HCT116 (cell line): ENCODE data around the gene UBE2E1. TPM values are rescaled to one million over a fixed set of nuclear protein-coding genes. Genes with fewer than 3 reads are reported as not detected.

Source experiments
- ATAC-seq: fragments of 200-7000 bp; cut with Tn5 transposase; 2 replicates; pipeline ENCODE4 v1.9.1; 2020; ENCODE audit warnings: mild to moderate bottlenecking, moderate library complexity
- BruUV-seq: library from RNA; stranded (reverse); fragments of 400-500 nt; replicated peaks from 2 replicates; lab custom pipeline; 2021; lab: Mats Ljungman, UMichigan
- CTCF ChIA-PET: fragments of 300-600 bp; sonication (Branson Sonifier 250); formaldehyde crosslinking; loops from one replicate; lab custom pipeline; 2021; ENCODE audit warnings: antibody characterized with exemption; lab: Charles Lee
- POLR2A ChIA-PET: fragments of 300-600, 350-600 bp; sonication (Branson Sonifier 250); formaldehyde crosslinking; loops from one replicate; lab custom pipeline; 2021; ENCODE audit warnings: antibody characterized with exemption; lab: Charles Lee
- RAD21 ChIA-PET, 2 experiments: fragments of 300-600 bp; sonication (Branson Sonifier 250); formaldehyde crosslinking; loops; one replicate each; lab custom pipeline; 2023; ENCODE audit warnings: low total read pairs in 2 of 2; ENCODE audit not compliant: uncharacterized antibody in 2 of 2, unreplicated experiment in 2 of 2, low non-redundant PET in 1 of 2; lab: Charles Lee
- DNase-seq: peaks from one replicate; pipeline ENCODE4 v3.0.0-alpha.2; 2010; ENCODE audit warnings: low read depth, low spot score
- H2AFZ ChIP-seq: fragments of 200-600 bp; shearing (Covaris generic), sonication (generic); 2 replicates; pipeline ENCODE4 v1.6.1; 2017; ENCODE audit warnings: low read depth, mixed run types, mixed read lengths, antibody characterized with exemption, low read length; ENCODE audit not compliant: poor library complexity, severe bottlenecking
- H3K27ac ChIP-seq: 2 replicates; pipeline ENCODE4 v1.5.1; 2012; ENCODE audit warnings: low read depth, low read length
- H3K27me3 ChIP-seq: fragments of 200-600 bp; sonication (generic); 2 replicates; pipeline ENCODE4 v1.6.1; 2016; ENCODE audit warnings: mixed run types, low read length, mixed read lengths; ENCODE audit not compliant: insufficient read depth
- H3K36me3 ChIP-seq, 2 experiments: fragments of 200-500 bp in 1 of 2; fragments of 200-600 bp in 1 of 2; sonication (Bioruptor generic) in 1 of 2; sonication (generic) in 1 of 2; 2 replicates each; pipeline versions ENCODE4 v1.5.1 to v1.6.1; 2014 to 2016; ENCODE audit warnings: low read length in 2 of 2, inconsistent platforms in 1 of 2, mixed read lengths in 1 of 2, mixed run types in 1 of 2; ENCODE audit not compliant: insufficient read depth in 2 of 2, control insufficient read depth in 1 of 2
- H3K4me1 ChIP-seq, 2 experiments: fragments of 200-600 bp in 1 of 2; sonication (generic) in 1 of 2; 2 replicates each; pipeline versions ENCODE4 v1.5.1 to v1.6.1; 2012 to 2017; ENCODE audit warnings: low read length in 2 of 2, inconsistent platforms in 1 of 2, mild to moderate bottlenecking in 1 of 2, mixed read lengths in 1 of 2, mixed run types in 1 of 2, moderate library complexity in 1 of 2; ENCODE audit not compliant: insufficient read depth in 2 of 2, control insufficient read depth in 1 of 2
- H3K4me2 ChIP-seq: fragments of 200-600 bp; sonication (generic); 2 replicates; pipeline ENCODE4 v1.6.1; 2017; ENCODE audit warnings: mixed run types, low read length, mixed read lengths
- H3K4me3 ChIP-seq, 2 experiments: fragments of 200-600 bp in 1 of 2; sonication (generic) in 1 of 2; replicated peaks in 1 of 2; 2 replicates each; pipeline ENCODE4 v1.5.1; 2011 to 2016; ENCODE audit warnings: low read length in 2 of 2, control low read depth in 1 of 2, low read depth in 1 of 2, mild to moderate bottlenecking in 1 of 2, mixed read lengths in 1 of 2, mixed run types in 1 of 2
- H3K79me2 ChIP-seq: fragments of 200-600 bp; sonication (generic); 2 replicates; pipeline ENCODE4 v1.6.1; 2017; ENCODE audit warnings: mild to moderate bottlenecking, mixed run types, low read length, moderate library complexity, mixed read lengths; ENCODE audit not compliant: insufficient read depth
- H3K9ac ChIP-seq: fragments of 200-600 bp; sonication (generic); 2 replicates; pipeline ENCODE4 v1.6.1; 2016; ENCODE audit warnings: low read length, mixed read lengths
- H3K9me2 ChIP-seq: fragments of 200-600 bp; sonication (generic), shearing (Covaris generic); 2 replicates; pipeline ENCODE4 v1.6.1; 2017; ENCODE audit warnings: mixed run types, mild to moderate bottlenecking, moderate library complexity; ENCODE audit not compliant: insufficient read depth
- H3K9me3 ChIP-seq, 2 experiments: fragments of 200-500 bp in 1 of 2; fragments of 200-600 bp in 1 of 2; sonication (Bioruptor generic) in 1 of 2; sonication (generic) in 1 of 2; 2 replicates each; pipeline ENCODE4 v1.6.1; 2014 to 2017; ENCODE audit warnings: low read length in 2 of 2, mixed read lengths in 2 of 2, inconsistent platforms in 1 of 2, low read depth in 1 of 2, mild to moderate bottlenecking in 1 of 2, mixed run types in 1 of 2, moderate library complexity in 1 of 2; ENCODE audit not compliant: control insufficient read depth in 1 of 2, insufficient read depth in 1 of 2
- H4K20me1 ChIP-seq: fragments of 200-600 bp; sonication (generic), shearing (Covaris generic); 2 replicates; pipeline ENCODE4 v1.6.1; 2017; ENCODE audit warnings: mixed run types, mild to moderate bottlenecking, moderate library complexity; ENCODE audit not compliant: insufficient read depth
- ATF3 ChIP-seq: IDR thresholded peaks from 2 replicates; pipeline ENCODE4 v1.6.1; 2012
- CBX3 ChIP-seq: IDR thresholded peaks from 2 replicates; pipeline ENCODE4 v1.6.1; 2012; ENCODE audit warnings: low read depth
- CEBPB ChIP-seq: IDR thresholded peaks from 2 replicates; pipeline ENCODE4 v1.6.1; 2012; ENCODE audit warnings: low read depth
- EGR1 ChIP-seq: IDR thresholded peaks from 2 replicates; pipeline ENCODE4 v1.6.1; 2012; ENCODE audit warnings: low read depth
- ELF1 ChIP-seq: IDR thresholded peaks from 2 replicates; pipeline ENCODE4 v1.6.1; 2012; ENCODE audit warnings: low read depth, borderline replicate concordance
- EZH2 ChIP-seq: fragments of 200-600 bp; sonication (generic); IDR thresholded peaks from 2 replicates; pipeline ENCODE4 v1.6.1; 2017; ENCODE audit warnings: antibody characterized with exemption, mixed run types
- EZH2phosphoT487 ChIP-seq: fragments of 200-600 bp; IDR thresholded peaks from 2 replicates; pipeline ENCODE4 v1.6.1; 2018; ENCODE audit warnings: antibody characterized with exemption, borderline replicate concordance
- FOSL1 ChIP-seq: IDR thresholded peaks from 2 replicates; pipeline ENCODE4 v1.6.1; 2012; ENCODE audit warnings: low read depth
- JUND ChIP-seq: IDR thresholded peaks from 2 replicates; pipeline ENCODE4 v1.6.1; 2012
- POLR2AphosphoS5 ChIP-seq: IDR thresholded peaks from 2 replicates; pipeline ENCODE4 v1.6.1; 2011; ENCODE audit warnings: mild to moderate bottlenecking, low read depth, low read length, moderate library complexity
- REST ChIP-seq: IDR thresholded peaks from 2 replicates; pipeline ENCODE4 v1.6.1; 2012; ENCODE audit warnings: low read depth
- SIN3A ChIP-seq: IDR thresholded peaks from 2 replicates; pipeline ENCODE4 v1.6.1; 2012; ENCODE audit warnings: low read depth
- SP1 ChIP-seq: IDR thresholded peaks from 2 replicates; pipeline ENCODE4 v1.6.1; 2012; ENCODE audit warnings: low read depth
- TCF7L2 ChIP-seq: IDR thresholded peaks from 2 replicates; pipeline ENCODE4 v1.7.0; 2011; ENCODE audit warnings: borderline replicate concordance, inconsistent platforms; ENCODE audit not compliant: insufficient read depth, insufficient read length; ENCODE audit errors: extremely low read depth
- YY1 ChIP-seq: IDR thresholded peaks from 2 replicates; pipeline ENCODE4 v1.6.1; 2011; ENCODE audit warnings: low read length, low read depth, moderate library complexity, mild to moderate bottlenecking; ENCODE audit not compliant: insufficient replicate concordance; ENCODE audit errors: extremely low read depth
- ZBTB33 ChIP-seq: IDR thresholded peaks from 2 replicates; pipeline ENCODE4 v1.6.1; 2011; ENCODE audit warnings: mild to moderate bottlenecking, low read length, moderate library complexity; ENCODE audit not compliant: insufficient replicate concordance; ENCODE audit errors: extremely low read depth
- ZFX ChIP-seq: fragments of 450-650 bp; IDR thresholded peaks from 2 replicates; pipeline ENCODE4 v1.6.1; 2017
- ZNF274 ChIP-seq: fragments of 200-500 bp; sonication (Bioruptor generic); IDR thresholded peaks from 2 replicates; pipeline ENCODE4 v1.6.1; 2014; ENCODE audit warnings: mild to moderate bottlenecking, low read depth, low read length, inconsistent platforms
- intact Hi-C: fragments of 100-400 bp; cut with micrococcal nuclease; formaldehyde crosslinking; loops from 2 replicates; pipeline ENCODE4 v1.10.0; 2022
- total RNA-seq: library from RNA; stranded (reverse); gene quantifications from one replicate; pipeline ENCODE4 v1.2.1, GENCODE V29; 2021; ENCODE audit not compliant: unreplicated experiment

Gene UBE2E1
- total RNA-seq, 1 experiment from 2014 or later, result 75.1 TPM

- Histone ChIP-seq H3K4me2 (no peak overlapping the region), H3K4me3 (no peak overlapping the region), H3K79me2 (peaks cover 66% of the 10 kb centered on the region)
These were observed 4.8 kb downstream of the UBE2E1 start for GRCh38 chr3:23810343-23811184.

More at GRCh38 chr3:23810343-23811184, 4.8 kb downstream of the UBE2E1 start:
- H3K9ac ChIP-seq, result no peak overlapping the region
- RAD21 ChIA-PET, result no interaction called here
- peaks cover 0 to 10% of the 10 kb centered on the region in 2 experiments; a peak in 1 of 4 replicates for H3K4me1 ChIP-seq
- 0 out of 2 replicates have a peak, but pooled peaks cover 3% of the 10 kb centered on the region for H4K20me1 ChIP-seq
- POLR2A ChIA-PET, result no interaction called here
- no peak overlapping the region for H3K27ac ChIP-seq
- H3K36me3 ChIP-seq, result 0 out of 4 replicates have a peak, but pooled peaks cover 0 to 9% of the 10 kb centered on the region in 2 experiments
- H3K27me3 ChIP-seq, result no peaks in the 10 kb centered on the region
- no peak for TF ChIP-seq JUND
- TF ChIP-seq ATF3, result no peak
- TF ChIP-seq POLR2AphosphoS5, result no peak
- no peak for TF ChIP-seq SIN3A
- TF ChIP-seq YY1, result no peak
- no peak for TF ChIP-seq EZH2phosphoT487
- TF ChIP-seq ZBTB33, result no peak
- no peak for TF ChIP-seq REST
- no peak for TF ChIP-seq EGR1
- no peak for TF ChIP-seq SP1
- TF ChIP-seq TCF7L2, result no peak
- TF ChIP-seq ZFX, result no peak
- no peak for TF ChIP-seq ZNF274
- TF ChIP-seq CEBPB, result no peak
- no peak for TF ChIP-seq CBX3
- TF ChIP-seq ELF1, result no peak
- TF ChIP-seq FOSL1, result no peak
- no peak for TF ChIP-seq EZH2
- no peaks in the 10 kb centered on the region for H3K9me2 ChIP-seq
- DNase-seq (no peak), ATAC-seq (no peak)
- CTCF ChIA-PET, result no interaction called here
- no TSS peak for BruUV-seq
- no peaks in the 10 kb centered on the region for H3K9me3 ChIP-seq
- H2AFZ ChIP-seq, result no peak overlapping the region
- intact Hi-C loops, result no loop called here
